ENCODE measurements around the gene CFAP52. TPM values are rescaled to one million over a fixed set of nuclear protein-coding genes. Genes with fewer than 3 reads are reported as not detected.
"Not testable (repeated sequence)": the region's sequence is repeated elsewhere in the genome, so short reads cannot be mapped to it uniquely, and the experiment has no call there.

CFAP52 gene
- total RNA-seq, 1 donor from 2014 or later, result not detected

DNA sequence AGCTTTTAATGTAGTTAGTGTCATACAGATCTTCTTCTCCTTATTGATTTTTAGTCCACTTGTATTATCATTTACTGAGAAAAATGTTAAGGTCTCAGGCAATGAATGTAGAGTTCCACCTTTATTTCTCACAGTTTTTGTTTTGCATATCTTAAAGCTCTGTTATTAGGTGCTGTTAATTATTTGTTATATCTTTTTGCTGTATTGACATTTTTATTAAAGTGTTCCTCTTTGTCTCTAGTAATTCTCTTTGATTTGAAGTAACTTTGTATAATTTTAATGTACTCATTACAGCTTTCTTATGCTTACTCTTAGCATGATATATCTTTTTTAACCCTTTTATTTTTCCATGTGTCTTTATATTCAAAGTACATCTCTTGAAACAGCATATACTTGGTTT lies 46.5 kb downstream of the CFAP52 start:
- no peak for DNase-seq (ENCODE audit: low read depth)
- TF ChIP-seq, protein P1, sequence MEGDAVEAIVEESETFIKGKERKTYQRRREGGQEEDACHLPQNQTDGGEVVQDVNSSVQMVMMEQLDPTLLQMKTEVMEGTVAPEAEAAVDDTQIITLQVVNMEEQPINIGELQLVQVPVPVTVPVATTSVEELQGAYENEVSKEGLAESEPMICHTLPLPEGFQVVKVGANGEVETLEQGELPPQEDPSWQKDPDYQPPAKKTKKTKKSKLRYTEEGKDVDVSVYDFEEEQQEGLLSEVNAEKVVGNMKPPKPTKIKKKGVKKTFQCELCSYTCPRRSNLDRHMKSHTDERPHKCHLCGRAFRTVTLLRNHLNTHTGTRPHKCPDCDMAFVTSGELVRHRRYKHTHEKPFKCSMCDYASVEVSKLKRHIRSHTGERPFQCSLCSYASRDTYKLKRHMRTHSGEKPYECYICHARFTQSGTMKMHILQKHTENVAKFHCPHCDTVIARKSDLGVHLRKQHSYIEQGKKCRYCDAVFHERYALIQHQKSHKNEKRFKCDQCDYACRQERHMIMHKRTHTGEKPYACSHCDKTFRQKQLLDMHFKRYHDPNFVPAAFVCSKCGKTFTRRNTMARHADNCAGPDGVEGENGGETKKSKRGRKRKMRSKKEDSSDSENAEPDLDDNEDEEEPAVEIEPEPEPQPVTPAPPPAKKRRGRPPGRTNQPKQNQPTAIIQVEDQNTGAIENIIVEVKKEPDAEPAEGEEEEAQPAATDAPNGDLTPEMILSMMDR (conservative IDR thresholded peaks at IDR 0.05; ENCODE audit: low read depth, low read length), result no peak
- H3K4me3 ChIP-seq (ENCODE audit: low read depth, low read length), result no peak overlapping the region

DNA sequence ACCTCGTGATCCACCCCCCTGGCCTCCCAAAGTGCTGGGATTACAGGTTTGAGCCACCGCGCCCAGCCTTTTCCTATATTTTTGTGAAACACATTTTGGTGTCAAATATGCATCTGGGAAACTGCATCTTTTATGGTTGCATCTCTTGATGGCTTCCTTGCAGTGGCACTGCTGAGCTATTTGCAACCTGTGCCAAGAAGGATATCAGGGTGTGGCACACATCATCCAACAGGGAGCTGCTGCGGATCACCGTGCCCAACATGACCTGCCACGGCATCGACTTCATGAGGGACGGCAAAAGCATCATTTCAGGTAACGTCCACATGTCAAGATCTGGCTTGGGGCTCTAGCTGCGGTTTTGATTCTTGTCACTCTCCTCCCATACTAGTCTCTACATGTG lies 52.1 kb downstream of the CFAP52 start:
- no peak for DNase-seq (ENCODE audit: low read depth)
- TF ChIP-seq, protein P1 (conservative IDR thresholded peaks at IDR 0.05; ENCODE audit: low read depth, low read length), result no peak
- H3K4me3 ChIP-seq (ENCODE audit: low read depth, low read length), result no peak overlapping the region

DNA sequence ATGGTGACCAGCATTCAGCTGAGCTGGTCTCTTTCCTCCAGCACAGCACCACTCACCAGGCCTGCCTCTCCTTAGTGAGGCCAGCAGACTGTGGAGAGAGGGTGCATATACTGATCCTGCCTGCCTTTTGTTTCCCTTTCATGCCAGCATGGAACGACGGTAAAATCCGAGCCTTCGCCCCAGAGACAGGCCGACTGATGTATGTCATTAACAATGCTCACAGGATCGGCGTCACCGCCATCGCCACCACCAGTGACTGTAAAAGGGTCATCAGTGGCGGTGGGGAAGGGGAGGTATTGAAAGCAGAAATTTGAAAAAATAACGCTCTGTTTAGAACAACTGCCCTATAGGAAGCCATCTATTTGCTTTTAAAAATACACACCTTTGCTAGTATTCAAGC lies 56.3 kb downstream of the CFAP52 start:
- TF ChIP-seq, protein P1 (conservative IDR thresholded peaks at IDR 0.05; ENCODE audit: low read depth, low read length), result no peak

DNA sequence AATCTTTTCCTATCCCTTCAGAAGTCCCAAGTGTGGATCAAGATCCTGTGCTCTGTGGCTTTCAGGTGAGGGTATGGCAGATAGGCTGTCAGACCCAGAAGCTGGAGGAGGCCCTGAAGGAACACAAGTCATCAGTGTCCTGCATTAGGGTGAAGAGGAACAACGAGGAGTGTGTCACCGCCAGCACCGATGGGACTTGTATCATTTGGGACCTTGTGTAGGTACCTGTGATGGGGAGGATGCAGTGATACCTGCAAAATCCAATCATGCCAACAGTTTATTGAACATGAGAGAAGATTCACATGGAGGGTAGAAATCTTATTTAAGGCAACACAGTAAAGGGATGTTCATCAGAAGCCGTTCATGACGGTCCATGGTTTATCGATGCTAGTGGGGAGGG lies 58.9 kb downstream of the CFAP52 start:
- TF ChIP-seq, protein P1 (conservative IDR thresholded peaks at IDR 0.05; ENCODE audit: low read depth, low read length), result no peak
- H3K4me3 ChIP-seq (ENCODE audit: low read depth, low read length), result no peak overlapping the region
- no peak for DNase-seq (ENCODE audit: low read depth)

More for the DNA sequence above, 56.3 kb downstream of the CFAP52 start:
- DNase-seq (ENCODE audit: low read depth), result no peak
- no peak overlapping the region for H3K4me3 ChIP-seq (ENCODE audit: low read depth, low read length)

DNA sequence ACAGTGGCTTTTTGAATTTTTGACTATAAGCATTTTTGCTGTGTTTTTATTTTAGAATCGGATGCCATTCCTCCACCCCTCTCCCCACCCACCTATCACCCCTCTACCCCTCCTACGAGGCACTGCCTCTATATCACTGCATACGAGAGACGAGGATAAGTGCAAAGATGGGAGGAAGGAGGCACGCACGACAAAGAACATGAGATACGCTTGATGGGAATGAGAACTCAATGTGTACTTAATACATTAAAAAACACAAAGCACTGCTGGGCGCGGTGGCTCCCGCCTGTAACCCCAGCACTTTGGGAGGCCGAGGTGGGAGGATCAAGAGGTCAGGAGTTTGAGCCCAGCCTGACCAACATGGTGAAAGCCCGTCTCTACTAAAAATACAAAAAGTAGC lies 60.1 kb downstream of the CFAP52 start:
- TF ChIP-seq, protein P1 (conservative IDR thresholded peaks at IDR 0.05; ENCODE audit: low read depth, low read length), result no peak
- H3K4me3 ChIP-seq (ENCODE audit: low read depth, low read length), result no peak overlapping the region
- no peak for DNase-seq (ENCODE audit: low read depth)

DNA sequence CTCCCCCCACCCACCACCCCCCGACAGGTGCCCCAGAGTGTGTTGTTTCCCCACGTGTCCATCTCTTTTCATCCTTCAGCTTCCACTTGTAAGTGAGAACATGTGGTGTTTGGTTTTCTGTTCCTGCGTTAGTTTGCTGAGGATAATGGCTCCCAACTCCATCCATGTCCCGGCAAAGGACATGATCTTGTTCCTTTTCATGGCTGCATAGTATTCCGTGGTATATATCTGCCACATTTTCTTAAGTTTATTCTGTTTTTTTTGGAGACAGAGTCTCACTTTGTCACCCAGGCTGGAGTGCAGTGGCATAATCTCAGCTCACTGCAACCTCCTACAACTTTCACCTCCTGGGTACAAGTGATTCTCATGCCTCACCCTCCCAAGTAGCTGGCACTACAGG lies 63.9 kb downstream of the CFAP52 start:
- not testable (repeated sequence) for H3K4me3 ChIP-seq (ENCODE audit: low read depth, low read length); DNase-seq (ENCODE audit: low read depth)

DNA sequence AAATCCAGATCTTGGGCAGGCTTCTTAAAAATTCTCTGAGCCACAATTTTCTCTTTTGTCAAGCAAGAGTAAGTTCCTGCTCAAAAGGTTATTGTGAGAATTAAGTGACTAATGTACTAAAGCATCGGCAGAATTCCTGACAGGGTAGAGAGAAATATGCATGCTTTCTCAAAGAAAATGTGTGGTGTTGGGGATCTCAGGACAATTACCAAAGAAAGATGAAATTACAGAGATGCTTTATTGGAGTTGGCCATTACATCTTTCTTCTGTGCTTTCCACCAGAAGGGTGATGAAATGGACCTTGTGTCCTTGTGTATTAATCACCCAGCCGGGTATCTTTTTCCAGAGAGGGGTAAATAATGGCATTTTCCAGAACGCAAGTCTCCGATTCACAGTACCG lies 67.2 kb downstream of the CFAP52 start:
- DNase-seq (ENCODE audit: low read depth), result peak; percentile 35
- TF ChIP-seq, protein P1 (conservative IDR thresholded peaks at IDR 0.05; ENCODE audit: low read depth, low read length), result no peak

More for the DNA sequence above, 67.2 kb downstream of the CFAP52 start:
- peak overlapping the region; percentile 79 for H3K4me3 ChIP-seq (ENCODE audit: low read depth, low read length)

Data from epithelial cell of proximal tubule (primary cell).